ENCODE results near the gene ZBTB8OS. TPM values are rescaled to one million over a fixed set of nuclear protein-coding genes. Genes with fewer than 3 reads are reported as not detected.
"Not testable (repeated sequence)": the region's sequence is repeated elsewhere in the genome, so short reads cannot be mapped to it uniquely, and the experiment has no call there.

ZBTB8OS gene
- total RNA-seq, 1 experiment from 2014 or later: 73.9 TPM

DNA sequence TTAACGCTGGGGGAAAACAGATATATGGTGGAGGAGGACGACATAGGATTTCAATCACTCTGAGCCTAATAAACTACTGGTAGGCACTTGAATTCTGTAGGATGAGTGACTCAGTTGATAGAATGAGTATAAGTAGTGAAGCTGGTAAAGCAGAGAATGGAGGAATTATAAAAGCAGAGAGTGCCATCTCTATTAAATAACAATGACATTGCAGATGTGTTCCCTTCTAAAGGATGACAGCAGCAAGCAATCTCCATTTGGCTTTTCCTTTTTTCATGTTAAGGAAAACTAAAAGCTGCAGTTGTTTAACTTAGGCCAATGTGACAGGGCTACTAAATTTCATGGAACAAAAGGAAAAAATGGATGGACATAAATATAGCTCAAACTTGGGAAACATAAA lies 17.5 kb downstream of the ZBTB8OS start:
- no peaks in the 10 kb centered on the region for H3K27me3 ChIP-seq
- H3K4me1 ChIP-seq: peaks cover 5% of the 10 kb centered on the region
- no peak overlapping the region for H3K27ac ChIP-seq
- DNase-seq: no peak
- H3K4me3 ChIP-seq: no peak overlapping the region
- no peaks in the 10 kb centered on the region for H3K9me3 ChIP-seq (replicated peaks)
- H3K36me3 ChIP-seq: peaks cover 32% of the 10 kb centered on the region

DNA sequence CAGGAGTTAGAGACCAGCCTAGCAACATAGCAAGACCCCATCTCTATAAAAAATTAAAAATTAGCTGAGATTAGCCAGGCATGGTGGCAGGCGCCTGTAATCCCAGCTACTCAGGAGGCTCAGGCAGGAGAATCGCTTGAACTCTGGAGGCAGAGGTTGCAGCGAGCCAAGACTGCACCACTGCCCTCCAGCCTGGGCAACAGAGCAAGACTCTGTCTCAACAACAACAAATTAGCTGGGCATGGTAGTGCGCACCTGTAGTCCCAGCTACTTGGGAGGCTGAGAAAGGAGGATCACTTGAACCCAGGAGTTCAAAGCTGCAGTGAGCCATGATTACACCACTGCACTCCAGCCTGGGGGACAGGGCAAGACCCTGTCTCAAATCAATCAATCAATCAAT lies 20.2 kb downstream of the ZBTB8OS start:
- Histone ChIP-seq H3K4me1 (peaks cover 14% of the 10 kb centered on the region), H3K36me3 (peaks cover 33% of the 10 kb centered on the region)
- H3K4me3 ChIP-seq; H3K9me3 ChIP-seq (replicated peaks); H3K27ac ChIP-seq; H3K27me3 ChIP-seq; DNase-seq: not testable (repeated sequence)

DNA sequence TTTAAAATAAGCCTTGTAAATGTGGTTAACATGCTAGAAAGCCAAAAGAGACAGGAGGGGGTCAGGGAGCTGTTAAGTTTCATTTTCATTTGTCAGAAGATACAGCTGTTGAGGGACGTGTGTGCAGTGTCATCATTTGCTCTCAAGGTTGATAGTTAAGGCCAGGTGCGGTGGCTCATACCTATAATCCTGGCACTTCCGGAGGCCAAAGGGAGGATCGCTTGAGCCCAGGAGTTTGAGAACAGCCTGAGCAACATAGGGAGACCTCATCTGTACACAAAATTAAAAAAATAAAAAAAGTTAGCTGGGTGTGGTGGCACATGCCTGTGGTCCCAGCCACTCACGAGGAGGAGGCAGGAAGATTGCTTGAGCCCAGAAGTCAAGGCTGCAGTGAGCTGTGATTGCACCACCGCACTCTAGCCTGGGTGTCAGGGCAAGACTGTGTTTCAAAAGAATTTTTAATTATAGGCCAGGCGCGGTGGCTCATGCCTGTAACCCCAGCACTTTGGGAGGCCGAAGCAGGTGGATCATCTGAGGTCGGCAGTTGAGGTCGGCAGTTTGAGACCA lies 22.7 kb downstream of the ZBTB8OS start:
- Histone ChIP-seq H3K27ac (peak overlapping the region; percentile 43), H3K36me3 (peaks cover 19% of the 10 kb centered on the region), H3K4me1 (peaks cover 14% of the 10 kb centered on the region), H3K9me3 (replicated peaks) (no peaks in the 10 kb centered on the region), H3K4me3 (no peak overlapping the region), H3K27me3 (no peaks in the 10 kb centered on the region)
- peak; percentile 82 to 90 for DNase-seq

DNA sequence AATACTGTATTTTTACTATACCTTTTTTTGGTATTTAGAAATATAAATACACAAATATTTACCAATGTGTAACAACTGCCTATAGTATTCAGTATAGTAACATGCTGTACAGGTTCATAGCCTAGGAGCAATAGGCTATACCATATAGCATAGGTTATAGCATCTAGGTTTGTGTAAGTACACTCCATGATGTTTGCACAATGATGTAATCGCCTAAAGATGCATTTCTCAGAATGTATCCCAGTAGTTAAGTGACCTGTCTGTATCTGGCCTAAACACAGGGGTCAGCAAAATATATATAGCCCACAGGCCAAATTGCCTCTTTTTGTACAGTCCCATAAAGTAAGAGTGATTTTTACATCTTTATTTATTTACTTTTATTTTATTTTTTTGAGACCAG lies 24.2 kb downstream of the ZBTB8OS start:
- no peak for DNase-seq
- no peak overlapping the region for H3K27ac ChIP-seq

DNA sequence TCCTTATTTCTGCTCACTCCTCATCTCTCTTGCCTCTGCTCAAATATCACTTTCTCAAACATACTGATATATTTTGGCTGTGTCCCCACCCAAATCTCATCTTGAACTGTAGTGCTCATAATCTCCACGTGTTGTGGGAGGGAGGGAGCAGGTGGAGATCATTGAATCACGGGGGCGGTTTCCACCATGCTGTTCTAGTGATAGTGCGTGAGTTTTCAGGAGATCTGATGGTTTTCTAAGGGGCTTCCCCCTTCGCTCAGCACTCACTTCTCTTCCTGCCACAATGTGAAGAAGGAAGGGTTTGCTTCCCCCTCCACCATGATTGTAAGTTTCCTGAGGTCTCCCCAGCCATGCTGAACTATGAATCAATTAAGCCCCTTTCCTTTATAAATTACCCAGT lies 26.6 kb downstream of the ZBTB8OS start:
- H3K27ac ChIP-seq: no peak overlapping the region
- DNase-seq: no peak
- H3K36me3 ChIP-seq: peaks cover 21% of the 10 kb centered on the region
- no peaks in the 10 kb centered on the region for H3K9me3 ChIP-seq (replicated peaks)
- no peaks in the 10 kb centered on the region for H3K27me3 ChIP-seq
- H3K4me3 ChIP-seq: no peak overlapping the region
- peaks cover 14% of the 10 kb centered on the region for H3K4me1 ChIP-seq

More for the DNA sequence above, 24.2 kb downstream of the ZBTB8OS start:
- Histone ChIP-seq H3K4me3 (no peak overlapping the region), H3K27me3 (no peaks in the 10 kb centered on the region), H3K9me3 (replicated peaks) (no peaks in the 10 kb centered on the region), H3K4me1 (peaks cover 14% of the 10 kb centered on the region), H3K36me3 (peaks cover 19% of the 10 kb centered on the region)

DNA sequence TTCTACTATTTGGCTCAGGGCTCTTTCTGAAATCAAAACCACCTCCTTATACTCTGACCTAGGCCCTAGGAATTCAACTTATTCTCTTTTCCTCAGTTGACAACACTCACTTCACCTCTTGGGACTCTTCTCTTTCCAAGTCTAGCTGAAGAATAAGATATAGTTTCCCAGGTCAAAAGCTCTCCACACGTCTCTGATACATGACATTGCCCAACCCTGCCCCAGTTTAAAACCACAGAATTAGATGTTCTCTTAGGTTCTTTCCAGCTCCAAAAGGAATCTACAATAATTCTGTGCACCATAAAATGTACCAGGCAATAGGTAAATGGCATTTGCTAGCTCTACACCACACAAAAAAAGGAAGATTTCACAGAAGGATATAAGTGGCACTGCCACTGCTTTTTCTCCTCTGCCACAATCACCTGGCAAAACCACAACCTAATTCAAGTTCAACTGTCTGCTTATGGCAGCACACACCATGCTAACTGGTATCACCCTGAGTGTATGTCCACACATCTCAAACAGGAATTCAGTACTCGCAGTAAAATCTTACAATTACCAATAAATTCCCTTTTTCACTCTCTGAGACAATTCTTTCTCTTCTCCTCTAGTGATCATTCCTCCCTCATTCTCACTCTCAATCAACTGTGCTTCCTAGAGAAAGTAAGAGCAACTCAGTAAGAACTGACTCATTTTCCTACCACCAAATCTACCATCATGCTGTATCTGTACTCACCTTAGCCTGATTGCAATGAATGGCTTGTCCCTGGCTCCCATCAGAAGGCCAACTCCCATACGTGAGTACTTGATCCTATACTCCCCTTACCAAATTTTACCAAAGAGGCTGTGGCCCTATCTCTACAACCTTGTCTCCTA lies 27.3 kb downstream of the ZBTB8OS start:
- H3K27ac ChIP-seq: no peak overlapping the region
- DNase-seq: no peak
- H3K27me3 ChIP-seq: no peaks in the 10 kb centered on the region

DNA sequence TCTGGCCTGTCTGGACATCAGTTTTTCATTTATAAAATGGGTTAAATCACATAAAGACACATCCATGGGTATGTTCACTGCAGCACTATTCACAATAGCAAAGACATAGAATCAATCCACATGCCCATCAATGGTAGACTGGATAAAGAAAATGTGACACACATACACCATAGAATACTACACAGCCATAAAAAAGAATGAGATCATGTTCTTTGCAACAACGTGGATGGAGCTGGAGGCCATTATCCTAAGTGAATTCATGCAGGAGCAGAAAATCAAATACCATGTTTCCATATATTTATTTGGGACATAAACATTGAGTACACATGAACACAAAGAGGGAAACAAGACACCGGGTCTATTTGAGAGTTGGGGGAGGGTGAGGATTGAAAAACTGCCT lies 28.1 kb downstream of the ZBTB8OS start:
- Histone ChIP-seq H3K4me3 (no peak overlapping the region), H3K9me3 (replicated peaks) (no peaks in the 10 kb centered on the region), H3K4me1 (peaks cover 4% of the 10 kb centered on the region)

More for the DNA sequence above, 27.3 kb downstream of the ZBTB8OS start:
- H3K9me3 ChIP-seq (replicated peaks): no peaks in the 10 kb centered on the region
- peaks cover 12% of the 10 kb centered on the region for H3K4me1 ChIP-seq
- peaks cover 19% of the 10 kb centered on the region for H3K36me3 ChIP-seq
- no peak overlapping the region for H3K4me3 ChIP-seq

DNA sequence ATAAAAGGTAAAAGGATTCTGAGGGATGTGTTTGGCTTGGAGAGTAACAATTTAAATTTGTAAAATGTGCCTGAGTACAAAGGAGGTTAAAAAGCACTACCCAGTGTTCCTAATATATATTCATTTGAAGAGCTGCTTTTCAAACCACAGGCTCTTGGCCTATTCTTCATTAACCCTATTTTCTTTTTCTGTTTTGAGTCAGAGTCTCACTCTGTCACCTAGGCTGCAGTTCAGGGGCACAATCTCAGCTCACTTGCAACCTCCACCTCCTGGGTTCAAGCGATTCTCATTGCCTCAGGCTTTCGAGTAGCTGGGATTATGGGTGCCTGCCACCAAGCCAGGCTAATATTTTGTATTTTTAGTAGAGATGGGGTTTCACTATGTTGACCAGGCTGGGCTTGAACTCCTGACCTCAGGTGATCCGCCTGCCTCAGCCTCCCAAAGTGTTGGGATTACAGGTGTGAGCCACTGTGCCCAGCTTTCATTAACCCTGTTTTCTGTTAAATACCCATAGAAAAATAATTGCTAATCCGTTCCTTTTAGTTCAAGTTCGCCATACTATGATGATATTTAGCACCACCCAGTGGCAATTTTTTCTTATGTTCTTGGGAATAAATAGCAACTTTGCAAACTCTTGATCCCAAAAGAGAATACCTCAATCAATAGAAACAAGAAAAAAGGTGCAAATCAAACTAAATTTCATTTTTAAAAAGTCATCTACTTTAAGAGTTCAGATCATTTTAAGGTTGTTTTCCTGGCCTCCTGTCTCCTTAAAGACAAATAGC lies 30.5 kb downstream of the ZBTB8OS start:
- Histone ChIP-seq H3K4me1 (no peaks in the 10 kb centered on the region), H3K27me3 (no peaks in the 10 kb centered on the region), H3K36me3 (peaks cover 15% of the 10 kb centered on the region), H3K9me3 (replicated peaks) (no peaks in the 10 kb centered on the region), H3K4me3 (no peak overlapping the region), H3K27ac (no peak overlapping the region)
- no peak for DNase-seq

More for the DNA sequence above, 28.1 kb downstream of the ZBTB8OS start:
- no peak overlapping the region for H3K27ac ChIP-seq
- H3K36me3 ChIP-seq: peaks cover 19% of the 10 kb centered on the region
- no peaks in the 10 kb centered on the region for H3K27me3 ChIP-seq
- DNase-seq: no peak

DNA sequence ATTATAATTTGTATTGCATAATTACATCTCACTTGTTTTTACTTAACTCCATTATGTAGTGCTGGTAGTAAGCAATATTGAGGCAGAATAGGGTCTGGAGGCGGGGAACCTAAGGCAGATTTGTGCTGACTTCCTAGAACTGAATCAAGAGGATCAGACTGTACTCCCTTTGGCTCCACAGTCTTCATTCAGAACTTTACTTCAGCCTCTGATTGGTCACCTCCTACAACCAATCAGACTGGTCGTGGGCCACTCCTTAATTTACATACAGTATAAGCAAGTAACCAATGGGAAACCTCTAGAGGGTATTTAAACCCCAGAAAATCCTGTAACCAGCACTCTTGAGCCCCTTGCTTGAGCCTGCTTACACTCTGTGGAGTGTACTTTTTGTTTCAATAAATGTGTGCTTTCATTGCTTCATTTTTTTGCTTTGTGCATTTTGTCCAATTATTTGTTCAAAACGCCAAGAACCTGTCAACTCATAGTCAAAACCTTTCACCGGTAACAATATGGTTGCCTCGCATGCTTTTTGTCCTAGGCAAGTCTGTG lies 31.6 kb downstream of the ZBTB8OS start:
- peak; percentile 14 to 40 for DNase-seq

DNA sequence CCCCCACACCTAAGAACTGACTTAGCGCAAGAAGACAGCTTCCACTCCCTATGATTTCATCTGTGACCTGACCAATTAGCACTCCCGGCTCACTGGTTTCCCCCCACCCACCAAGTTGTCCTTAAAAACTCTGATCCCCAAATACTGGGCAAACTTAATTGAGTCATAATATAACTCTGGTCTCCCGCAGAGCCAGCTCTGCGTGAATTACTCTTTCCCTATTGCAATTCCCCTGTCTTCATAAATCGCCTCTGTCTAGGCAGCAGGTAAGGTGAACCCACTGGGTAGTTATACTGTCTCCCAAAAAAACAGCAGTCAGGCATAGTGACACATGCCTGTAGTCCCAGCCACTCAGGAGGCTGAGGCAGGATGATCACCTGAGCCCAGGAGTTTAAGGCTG lies 36.9 kb downstream of the ZBTB8OS start:
- Histone ChIP-seq H3K4me1 (no peaks in the 10 kb centered on the region), H3K27me3 (no peaks in the 10 kb centered on the region), H3K27ac (no peak overlapping the region), H3K4me3 (no peak overlapping the region), H3K9me3 (replicated peaks) (no peaks in the 10 kb centered on the region), H3K36me3 (no peaks in the 10 kb centered on the region)
- no peak for DNase-seq

More for the DNA sequence above, 31.6 kb downstream of the ZBTB8OS start:
- Histone ChIP-seq H3K4me3 (no peak overlapping the region), H3K27ac (no peak overlapping the region), H3K36me3 (peaks cover 15% of the 10 kb centered on the region), H3K9me3 (replicated peaks) (no peaks in the 10 kb centered on the region), H3K27me3 (no peaks in the 10 kb centered on the region), H3K4me1 (no peaks in the 10 kb centered on the region)

DNA sequence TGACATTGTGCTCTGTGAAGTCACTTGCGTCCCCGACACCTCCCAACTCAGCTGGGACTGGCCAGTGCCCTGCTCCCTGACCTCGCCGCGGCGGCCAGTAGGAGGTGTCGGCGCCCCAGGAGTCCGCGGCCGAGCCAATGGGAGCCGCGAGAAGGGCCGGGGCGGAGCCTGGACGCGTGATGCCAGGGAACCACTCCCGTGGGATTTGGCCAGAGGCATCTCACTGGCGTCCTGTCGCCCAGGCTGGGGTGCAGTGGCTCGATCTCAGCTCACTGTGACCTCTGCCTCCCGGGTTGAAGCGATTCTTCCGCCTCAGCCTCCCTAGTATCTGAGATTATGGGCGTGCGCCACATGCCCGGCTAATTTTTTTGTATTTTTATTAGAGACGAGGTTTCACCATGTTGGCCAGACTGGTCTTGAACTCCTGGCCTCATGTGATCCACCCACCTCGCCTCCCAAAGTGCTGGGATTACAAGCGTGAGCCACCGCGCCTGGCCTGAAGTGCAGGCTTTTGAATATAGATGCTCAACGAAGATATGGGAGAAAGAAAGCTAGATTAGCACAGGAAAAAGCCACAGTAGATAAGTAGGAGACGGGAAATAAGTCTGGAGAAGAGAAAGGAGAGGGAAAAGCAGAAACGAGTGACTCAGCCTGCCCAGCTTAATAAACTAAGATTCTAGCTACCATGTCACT lies 38.0 kb downstream of the ZBTB8OS start:
- Histone ChIP-seq H3K4me3 (no peak overlapping the region), H3K27me3 (no peaks in the 10 kb centered on the region), H3K9me3 (replicated peaks) (no peaks in the 10 kb centered on the region), H3K4me1 (no peaks in the 10 kb centered on the region), H3K27ac (no peak overlapping the region), H3K36me3 (no peaks in the 10 kb centered on the region)
- no peak for DNase-seq

DNA sequence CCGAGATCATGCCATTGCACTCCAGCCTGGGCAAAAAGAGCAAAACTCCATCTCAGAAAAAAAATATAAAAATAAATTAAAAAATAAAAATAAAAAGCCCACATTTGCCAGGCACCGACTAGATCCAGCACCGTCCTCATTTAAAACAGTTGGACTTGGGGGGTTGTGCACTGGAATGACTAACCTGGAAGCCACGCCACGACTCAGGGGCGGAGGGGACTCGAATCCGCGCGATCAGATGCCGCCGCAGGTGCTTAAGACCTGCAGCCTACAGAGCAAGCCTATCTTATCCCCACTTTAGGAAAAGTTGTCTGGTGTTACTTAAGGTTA lies 38.5 kb downstream of the ZBTB8OS start:
- Histone ChIP-seq H3K4me3 (no peak overlapping the region), H3K27ac (no peak overlapping the region), H3K4me1 (no peaks in the 10 kb centered on the region), H3K27me3 (no peaks in the 10 kb centered on the region), H3K36me3 (no peaks in the 10 kb centered on the region), H3K9me3 (replicated peaks) (no peaks in the 10 kb centered on the region)
- DNase-seq: no peak

DNA sequence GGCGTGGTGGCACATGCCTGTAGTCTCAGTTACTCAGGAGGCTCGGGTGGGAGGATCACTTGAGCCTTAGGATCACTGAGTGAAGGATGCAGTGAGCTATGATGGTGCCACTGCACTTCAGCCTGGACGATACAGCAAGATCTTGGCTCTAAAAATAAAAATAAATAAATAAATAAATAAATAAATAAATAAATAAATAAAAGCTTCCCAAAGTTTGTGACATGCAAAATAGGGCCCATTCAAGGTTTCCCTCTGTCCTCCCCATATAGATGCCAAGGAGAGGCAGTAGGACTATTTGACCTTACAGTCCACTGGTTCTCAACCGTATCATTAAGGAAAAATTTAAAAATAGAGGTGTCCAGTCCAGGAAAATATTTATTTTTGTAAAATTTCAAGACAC lies 41.2 kb downstream of the ZBTB8OS start:
- no peak overlapping the region for H3K4me3 ChIP-seq
- no peaks in the 10 kb centered on the region for H3K9me3 ChIP-seq (replicated peaks)
- no peaks in the 10 kb centered on the region for H3K36me3 ChIP-seq
- DNase-seq: no peak
- H3K4me1 ChIP-seq: no peaks in the 10 kb centered on the region
- H3K27ac ChIP-seq: no peak overlapping the region
- H3K27me3 ChIP-seq: no peaks in the 10 kb centered on the region

DNA sequence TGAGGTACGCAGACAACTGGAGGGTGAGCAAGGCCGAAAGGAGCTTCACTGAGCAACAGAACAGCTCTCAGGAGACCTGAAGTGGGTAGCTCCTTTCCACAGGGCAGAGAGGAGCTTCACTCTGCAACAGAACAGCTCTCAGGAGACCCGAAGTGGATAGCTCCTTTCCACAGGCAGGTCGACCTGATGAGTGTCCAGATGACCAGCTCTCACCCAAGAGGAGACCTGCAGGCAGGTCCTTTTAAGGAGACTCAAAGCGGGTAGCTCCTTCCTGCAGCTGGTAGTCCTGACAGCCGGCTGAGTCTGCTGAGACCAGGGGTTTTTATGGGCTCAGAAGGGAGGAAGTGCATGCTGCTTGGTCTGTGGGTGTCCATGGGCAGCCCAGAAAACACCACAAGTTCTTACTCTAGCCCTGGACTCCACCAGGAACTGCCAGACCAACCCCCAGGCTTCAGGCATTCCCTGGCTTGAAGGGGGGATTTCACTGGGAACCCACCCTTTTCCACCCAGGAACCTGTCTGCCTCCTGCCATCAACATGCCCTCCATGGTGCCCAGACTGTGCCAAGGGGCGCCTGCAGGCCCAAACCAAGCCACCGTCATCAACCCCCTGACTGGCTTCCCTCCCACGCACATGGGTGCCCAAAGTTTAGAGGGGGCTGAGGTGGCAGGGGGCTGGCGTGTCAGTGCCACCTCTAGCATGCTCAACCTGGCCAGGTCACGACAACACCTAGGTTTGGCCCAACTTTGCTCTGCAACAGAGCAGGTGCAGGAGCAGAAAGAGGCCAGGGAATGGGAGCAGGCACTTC lies 43.6 kb downstream of the ZBTB8OS start:
- Histone ChIP-seq H3K27me3 (no peaks in the 10 kb centered on the region), H3K27ac (no peak overlapping the region), H3K4me1 (no peaks in the 10 kb centered on the region), H3K4me3 (no peak overlapping the region), H3K9me3 (replicated peaks) (no peaks in the 10 kb centered on the region), H3K36me3 (no peaks in the 10 kb centered on the region)
- DNase-seq: no peak

All from SJCRH30 (cell line).